WTC11 (cell line): ENCODE results near the gene CD34. TPM values are rescaled to one million over a fixed set of nuclear protein-coding genes. Genes with fewer than 3 reads are reported as not detected.

Experiments used
- ATAC-seq: fragments of 200-7000 bp; cut with Tn5 transposase; 2 replicates; pipeline ENCODE4 v1.10.0; 2021; ENCODE audit warnings: mild to moderate bottlenecking, moderate library complexity
- CTCF ChIA-PET: fragments of 300-600 bp; sonication (Branson Sonifier 250); formaldehyde crosslinking; loops from one replicate; lab custom pipeline; 2021; ENCODE audit warnings: antibody characterized with exemption; lab: Charles Lee
- POLR2A ChIA-PET: fragments of 350-600 bp; sonication (Branson Sonifier 250); formaldehyde crosslinking; loops from one replicate; lab custom pipeline; 2021; ENCODE audit warnings: antibody characterized with exemption; lab: Charles Lee
- DNase-seq: peaks from one replicate; pipeline ENCODE4 v3.0.0; 2021; ENCODE audit warnings: low spot score
- H3K27ac Mint-ChIP-seq: 2 replicates; pipeline ENCODE4 v1.8.0; 2021; ENCODE audit warnings: mixed read lengths
- H3K27me3 Mint-ChIP-seq: 2 replicates; pipeline ENCODE4 v1.8.0; 2021; ENCODE audit warnings: low read depth, mild to moderate bottlenecking, moderate library complexity, mixed read lengths
- H3K36me3 Mint-ChIP-seq: 2 replicates; pipeline ENCODE4 v1.8.0; 2021; ENCODE audit warnings: mixed read lengths
- H3K4me1 Mint-ChIP-seq: 2 replicates; pipeline ENCODE4 v1.8.0; 2022; ENCODE audit warnings: mixed read lengths
- H3K4me3 Mint-ChIP-seq: 2 replicates; pipeline ENCODE4 v1.8.0; 2021; ENCODE audit warnings: mild to moderate bottlenecking, moderate library complexity, mixed read lengths
- H3K9me3 Mint-ChIP-seq: 2 replicates; pipeline ENCODE4 v1.8.0; 2021; ENCODE audit warnings: mixed read lengths
- FOXJ3 ChIP-seq: sonication (generic); formaldehyde crosslinking; IDR thresholded peaks from 2 replicates; pipeline ENCODE4 v1.9.0; 2021; ENCODE audit warnings: missing genetic modification reagents, mild to moderate bottlenecking, borderline replicate concordance
- FOXP1 ChIP-seq: sonication (generic); formaldehyde crosslinking; IDR thresholded peaks from 2 replicates; pipeline ENCODE4 v1.8.0; 2022; ENCODE audit warnings: missing genetic modification reagents, mild to moderate bottlenecking, moderate library complexity, borderline replicate concordance
- GTF2I ChIP-seq: fragments of 250-450 bp; sonication (Bioruptor Pico); conservative IDR thresholded peaks from 2 replicates; pipeline ENCODE4 v1.4.0; 2021; ENCODE audit warnings: mild to moderate bottlenecking
- IRF2 ChIP-seq: sonication (generic); formaldehyde crosslinking; IDR thresholded peaks from 2 replicates; pipeline ENCODE4 v1.8.0; 2022; ENCODE audit warnings: low read depth, missing genetic modification reagents, borderline replicate concordance
- NR1H2 ChIP-seq: sonication (generic); formaldehyde crosslinking; IDR thresholded peaks from 2 replicates; pipeline ENCODE4 v1.9.0; 2021; ENCODE audit warnings: mild to moderate bottlenecking, moderate library complexity, missing genetic modification reagents
- NR2C2 ChIP-seq: sonication (generic); formaldehyde crosslinking; IDR thresholded peaks from 2 replicates; pipeline ENCODE4 v1.8.0; 2022; ENCODE audit warnings: mild to moderate bottlenecking, missing genetic modification reagents
- NR3C1 ChIP-seq: sonication (generic); formaldehyde crosslinking; conservative IDR thresholded peaks from 2 replicates; pipeline ENCODE4 v1.8.1; 2023; ENCODE audit warnings: low read depth, mild to moderate bottlenecking, missing genetic modification reagents
- RELA ChIP-seq: sonication (generic); formaldehyde crosslinking; IDR thresholded peaks from 2 replicates; pipeline ENCODE4 v1.8.1; 2022; ENCODE audit warnings: missing genetic modification reagents, mild to moderate bottlenecking, borderline replicate concordance
- SOX15 ChIP-seq: fragments of 250-450 bp; sonication (Bioruptor Pico); IDR thresholded peaks from 2 replicates; pipeline ENCODE4 v1.9.0; 2021; ENCODE audit warnings: mild to moderate bottlenecking
- TCF7 ChIP-seq: sonication (generic); formaldehyde crosslinking; IDR thresholded peaks from 2 replicates; pipeline ENCODE4 v1.8.0; 2022; ENCODE audit warnings: mild to moderate bottlenecking, low read depth, missing genetic modification reagents, moderate library complexity
- TEAD4 ChIP-seq: sonication (generic); formaldehyde crosslinking; IDR thresholded peaks from 2 replicates; pipeline ENCODE4 v1.8.0; 2022; ENCODE audit warnings: mild to moderate bottlenecking, missing genetic modification reagents
- ZNF138 ChIP-seq: sonication (generic); formaldehyde crosslinking; conservative IDR thresholded peaks from 2 replicates; pipeline ENCODE4 v1.8.1; 2022; ENCODE audit warnings: mild to moderate bottlenecking, moderate library complexity, missing genetic modification reagents
- ZNF219 ChIP-seq: sonication (generic); formaldehyde crosslinking; IDR thresholded peaks from 2 replicates; pipeline ENCODE4 v1.8.0; 2023; ENCODE audit warnings: missing genetic modification reagents, mild to moderate bottlenecking, borderline replicate concordance
- ZNF396 ChIP-seq: fragments of 250-450 bp; sonication (Bioruptor Pico); IDR thresholded peaks from 2 replicates; pipeline ENCODE4 v1.8.0; 2021; ENCODE audit warnings: mild to moderate bottlenecking, moderate library complexity, borderline replicate concordance
- ZNF671 ChIP-seq: fragments of 250-450 bp; sonication (Bioruptor Pico); IDR thresholded peaks from 2 replicates; pipeline ENCODE4 v1.8.0; 2021; ENCODE audit warnings: mild to moderate bottlenecking
- total RNA-seq: library from RNA; stranded (reverse); gene quantifications from 3 replicates; pipeline ENCODE4 v1.2.3, GENCODE V29; 2021
- TF ChIP-seq, protein P1 (sequence below): sonication (generic); formaldehyde crosslinking; IDR thresholded peaks from 2 replicates; pipeline ENCODE4 v1.8.1; 2022; ENCODE audit warnings: low read depth, mild to moderate bottlenecking, moderate library complexity, missing genetic modification reagents, borderline replicate concordance
- TF ChIP-seq, protein P2 (sequence below): sonication (generic); formaldehyde crosslinking; IDR thresholded peaks from 2 replicates; pipeline ENCODE4 v1.8.0; 2022; ENCODE audit warnings: mild to moderate bottlenecking, missing genetic modification reagents
- TF ChIP-seq, protein P3 (sequence below): sonication (generic); formaldehyde crosslinking; IDR thresholded peaks from 2 replicates; pipeline ENCODE4 v1.8.1; 2022; ENCODE audit warnings: low read depth, missing genetic modification reagents, borderline replicate concordance
- TF ChIP-seq, protein P4 (sequence below): fragments of 250-450 bp; sonication (Bioruptor Pico); IDR thresholded peaks from 2 replicates; pipeline ENCODE4 v1.9.0; 2021; ENCODE audit warnings: mild to moderate bottlenecking, borderline replicate concordance
- TF ChIP-seq, protein P5 (sequence below): sonication (generic); formaldehyde crosslinking; IDR thresholded peaks from 2 replicates; pipeline ENCODE4 v1.8.0; 2023; ENCODE audit warnings: missing genetic modification reagents
- TF ChIP-seq, protein P6 (sequence below): sonication (generic); formaldehyde crosslinking; IDR thresholded peaks from 2 replicates; pipeline ENCODE4 v1.8.0; 2023; ENCODE audit warnings: mild to moderate bottlenecking, missing genetic modification reagents
- TF ChIP-seq, protein P7 (sequence below): sonication (generic); formaldehyde crosslinking; conservative IDR thresholded peaks from 2 replicates; pipeline ENCODE4 v1.8.1; 2022; ENCODE audit warnings: mild to moderate bottlenecking, missing genetic modification reagents
- TF ChIP-seq, protein P8 (sequence below): fragments of 250-450 bp; sonication (Bioruptor Pico); IDR thresholded peaks from 2 replicates; pipeline ENCODE4 v1.9.0; 2021; ENCODE audit warnings: moderate library complexity, mild to moderate bottlenecking, inconsistent platforms, borderline replicate concordance

Gene CD34
- total RNA-seq, 1 experiment from 2014 or later = 0.35 TPM

DNA sequence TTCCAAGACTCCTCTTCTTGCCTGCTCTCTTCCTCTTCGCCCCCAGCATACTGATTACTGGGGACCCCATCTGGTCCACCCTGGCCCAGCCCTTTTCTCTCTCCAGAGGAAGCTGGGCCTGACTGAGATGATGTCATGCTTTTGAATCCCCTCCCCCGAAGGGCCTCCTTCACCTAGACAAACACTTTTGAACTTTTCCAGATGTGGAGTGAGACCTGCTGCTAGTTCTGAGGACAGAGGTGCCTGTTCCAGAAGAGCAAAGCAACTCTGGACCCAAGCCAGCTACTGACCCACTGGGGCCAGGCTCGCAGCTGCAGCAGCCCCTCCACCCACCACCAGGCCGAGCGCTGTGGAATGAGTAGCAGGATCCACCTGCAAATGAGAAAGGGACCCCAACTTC lies 8.4 kb downstream of the CD34 start:
- Mint-ChIP-seq H3K4me1 (peaks cover 8% of the 10 kb centered on the region), H3K36me3 (no peaks in the 10 kb centered on the region)
- TF ChIP-seq ZNF219 (CRISPR knock-in tag) (no peak), NR3C1 (CRISPR knock-in tag) (no peak), RELA (CRISPR knock-in tag) (no peak), NR2C2 (CRISPR knock-in tag) (no peak), NR1H2 (CRISPR knock-in tag) (no peak), ZNF138 (CRISPR knock-in tag) (no peak), TEAD4 (CRISPR knock-in tag) (no peak), ZNF671 (no peak), SOX15 (CRISPR knock-in tag) (no peak)
- TF ChIP-seq, protein P1, sequence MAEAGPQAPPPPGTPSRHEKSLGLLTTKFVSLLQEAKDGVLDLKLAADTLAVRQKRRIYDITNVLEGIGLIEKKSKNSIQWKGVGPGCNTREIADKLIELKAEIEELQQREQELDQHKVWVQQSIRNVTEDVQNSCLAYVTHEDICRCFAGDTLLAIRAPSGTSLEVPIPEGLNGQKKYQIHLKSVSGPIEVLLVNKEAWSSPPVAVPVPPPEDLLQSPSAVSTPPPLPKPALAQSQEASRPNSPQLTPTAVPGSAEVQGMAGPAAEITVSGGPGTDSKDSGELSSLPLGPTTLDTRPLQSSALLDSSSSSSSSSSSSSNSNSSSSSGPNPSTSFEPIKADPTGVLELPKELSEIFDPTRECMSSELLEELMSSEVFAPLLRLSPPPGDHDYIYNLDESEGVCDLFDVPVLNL = no peak
- TF ChIP-seq, protein P2, sequence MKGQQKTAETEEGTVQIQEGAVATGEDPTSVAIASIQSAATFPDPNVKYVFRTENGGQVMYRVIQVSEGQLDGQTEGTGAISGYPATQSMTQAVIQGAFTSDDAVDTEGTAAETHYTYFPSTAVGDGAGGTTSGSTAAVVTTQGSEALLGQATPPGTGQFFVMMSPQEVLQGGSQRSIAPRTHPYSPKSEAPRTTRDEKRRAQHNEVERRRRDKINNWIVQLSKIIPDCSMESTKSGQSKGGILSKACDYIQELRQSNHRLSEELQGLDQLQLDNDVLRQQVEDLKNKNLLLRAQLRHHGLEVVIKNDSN = no peak
- TF ChIP-seq, protein P3, sequence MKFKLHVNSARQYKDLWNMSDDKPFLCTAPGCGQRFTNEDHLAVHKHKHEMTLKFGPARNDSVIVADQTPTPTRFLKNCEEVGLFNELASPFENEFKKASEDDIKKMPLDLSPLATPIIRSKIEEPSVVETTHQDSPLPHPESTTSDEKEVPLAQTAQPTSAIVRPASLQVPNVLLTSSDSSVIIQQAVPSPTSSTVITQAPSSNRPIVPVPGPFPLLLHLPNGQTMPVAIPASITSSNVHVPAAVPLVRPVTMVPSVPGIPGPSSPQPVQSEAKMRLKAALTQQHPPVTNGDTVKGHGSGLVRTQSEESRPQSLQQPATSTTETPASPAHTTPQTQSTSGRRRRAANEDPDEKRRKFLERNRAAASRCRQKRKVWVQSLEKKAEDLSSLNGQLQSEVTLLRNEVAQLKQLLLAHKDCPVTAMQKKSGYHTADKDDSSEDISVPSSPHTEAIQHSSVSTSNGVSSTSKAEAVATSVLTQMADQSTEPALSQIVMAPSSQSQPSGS (CRISPR knock-in tag) = no peak
- TF ChIP-seq, protein P4, sequence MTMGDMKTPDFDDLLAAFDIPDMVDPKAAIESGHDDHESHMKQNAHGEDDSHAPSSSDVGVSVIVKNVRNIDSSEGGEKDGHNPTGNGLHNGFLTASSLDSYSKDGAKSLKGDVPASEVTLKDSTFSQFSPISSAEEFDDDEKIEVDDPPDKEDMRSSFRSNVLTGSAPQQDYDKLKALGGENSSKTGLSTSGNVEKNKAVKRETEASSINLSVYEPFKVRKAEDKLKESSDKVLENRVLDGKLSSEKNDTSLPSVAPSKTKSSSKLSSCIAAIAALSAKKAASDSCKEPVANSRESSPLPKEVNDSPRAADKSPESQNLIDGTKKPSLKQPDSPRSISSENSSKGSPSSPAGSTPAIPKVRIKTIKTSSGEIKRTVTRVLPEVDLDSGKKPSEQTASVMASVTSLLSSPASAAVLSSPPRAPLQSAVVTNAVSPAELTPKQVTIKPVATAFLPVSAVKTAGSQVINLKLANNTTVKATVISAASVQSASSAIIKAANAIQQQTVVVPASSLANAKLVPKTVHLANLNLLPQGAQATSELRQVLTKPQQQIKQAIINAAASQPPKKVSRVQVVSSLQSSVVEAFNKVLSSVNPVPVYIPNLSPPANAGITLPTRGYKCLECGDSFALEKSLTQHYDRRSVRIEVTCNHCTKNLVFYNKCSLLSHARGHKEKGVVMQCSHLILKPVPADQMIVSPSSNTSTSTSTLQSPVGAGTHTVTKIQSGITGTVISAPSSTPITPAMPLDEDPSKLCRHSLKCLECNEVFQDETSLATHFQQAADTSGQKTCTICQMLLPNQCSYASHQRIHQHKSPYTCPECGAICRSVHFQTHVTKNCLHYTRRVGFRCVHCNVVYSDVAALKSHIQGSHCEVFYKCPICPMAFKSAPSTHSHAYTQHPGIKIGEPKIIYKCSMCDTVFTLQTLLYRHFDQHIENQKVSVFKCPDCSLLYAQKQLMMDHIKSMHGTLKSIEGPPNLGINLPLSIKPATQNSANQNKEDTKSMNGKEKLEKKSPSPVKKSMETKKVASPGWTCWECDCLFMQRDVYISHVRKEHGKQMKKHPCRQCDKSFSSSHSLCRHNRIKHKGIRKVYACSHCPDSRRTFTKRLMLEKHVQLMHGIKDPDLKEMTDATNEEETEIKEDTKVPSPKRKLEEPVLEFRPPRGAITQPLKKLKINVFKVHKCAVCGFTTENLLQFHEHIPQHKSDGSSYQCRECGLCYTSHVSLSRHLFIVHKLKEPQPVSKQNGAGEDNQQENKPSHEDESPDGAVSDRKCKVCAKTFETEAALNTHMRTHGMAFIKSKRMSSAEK (CRISPR knock-in tag) = no peak
- TF ChIP-seq, all 79 proteins: peak for 0
- ChIA-PET CTCF (interaction anchor here (1.0 to 1.5 kb wide), 3 partner anchors 18 to 61 kb away, joined by 3 to 6 read pairs (median 3); no protein-coding TSS in a partner anchor), POLR2A (no interaction called here)
- DNase-seq (no peak), ATAC-seq (no peak)
- Mint-ChIP-seq H3K27ac (no peak overlapping the region), H3K4me3 (no peak overlapping the region), H3K27me3 (no peaks in the 10 kb centered on the region; the same call in 1 of the 2 replicates), H3K9me3 (no peaks in the 10 kb centered on the region)

DNA sequence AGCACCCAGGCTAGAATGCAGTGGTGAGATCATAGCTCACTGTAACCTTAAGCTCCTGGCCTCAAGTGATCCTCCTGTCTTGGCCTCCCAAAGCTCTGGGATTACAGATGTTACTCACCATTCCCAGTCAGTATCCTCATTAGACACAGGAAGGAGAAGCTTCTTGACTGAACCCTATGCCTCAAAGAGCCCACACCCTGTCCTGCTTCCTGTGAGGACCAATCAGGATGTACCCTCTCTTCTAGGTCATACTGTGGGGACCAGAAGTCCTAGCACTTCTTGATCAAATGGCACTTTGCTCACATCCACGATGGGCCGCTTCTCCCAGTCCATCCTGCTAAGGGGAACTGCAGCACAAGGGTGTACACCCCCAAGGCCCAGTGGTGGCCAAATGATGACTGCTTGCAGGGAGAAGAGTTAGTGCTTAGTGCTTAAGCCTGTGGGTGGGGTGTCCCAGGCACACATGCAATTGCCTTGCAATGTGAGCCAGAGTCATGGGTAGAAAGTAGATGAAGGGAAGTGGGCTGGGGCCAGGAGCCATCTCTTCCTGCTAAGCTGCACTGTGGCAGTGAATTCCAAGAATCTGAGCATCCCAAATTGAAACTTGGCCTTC lies 9.8 kb downstream of the CD34 start:
- H3K9me3 Mint-ChIP-seq = no peaks in the 10 kb centered on the region
- no peaks in the 10 kb centered on the region for H3K27me3 Mint-ChIP-seq
- ChIA-PET CTCF (interaction anchor here (1.4 kb wide), 1 partner anchor 62 kb away, joined by 5 read pairs; no protein-coding TSS in a partner anchor), POLR2A (no interaction called here)
- ATAC-seq (no peak), DNase-seq (no peak)
- H3K4me3 Mint-ChIP-seq = no peak overlapping the region
- peaks cover 8% of the 10 kb centered on the region for H3K4me1 Mint-ChIP-seq
- no peaks in the 10 kb centered on the region for H3K36me3 Mint-ChIP-seq
- H3K27ac Mint-ChIP-seq = no peak overlapping the region
- no peak for TF ChIP-seq IRF2 (CRISPR knock-in tag)
- TF ChIP-seq NR1H2 (CRISPR knock-in tag) = no peak
- TF ChIP-seq, protein P5, sequence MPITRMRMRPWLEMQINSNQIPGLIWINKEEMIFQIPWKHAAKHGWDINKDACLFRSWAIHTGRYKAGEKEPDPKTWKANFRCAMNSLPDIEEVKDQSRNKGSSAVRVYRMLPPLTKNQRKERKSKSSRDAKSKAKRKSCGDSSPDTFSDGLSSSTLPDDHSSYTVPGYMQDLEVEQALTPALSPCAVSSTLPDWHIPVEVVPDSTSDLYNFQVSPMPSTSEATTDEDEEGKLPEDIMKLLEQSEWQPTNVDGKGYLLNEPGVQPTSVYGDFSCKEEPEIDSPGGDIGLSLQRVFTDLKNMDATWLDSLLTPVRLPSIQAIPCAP (CRISPR knock-in tag) = no peak
- TF ChIP-seq TCF7 = no peak
- TF ChIP-seq, protein P6, sequence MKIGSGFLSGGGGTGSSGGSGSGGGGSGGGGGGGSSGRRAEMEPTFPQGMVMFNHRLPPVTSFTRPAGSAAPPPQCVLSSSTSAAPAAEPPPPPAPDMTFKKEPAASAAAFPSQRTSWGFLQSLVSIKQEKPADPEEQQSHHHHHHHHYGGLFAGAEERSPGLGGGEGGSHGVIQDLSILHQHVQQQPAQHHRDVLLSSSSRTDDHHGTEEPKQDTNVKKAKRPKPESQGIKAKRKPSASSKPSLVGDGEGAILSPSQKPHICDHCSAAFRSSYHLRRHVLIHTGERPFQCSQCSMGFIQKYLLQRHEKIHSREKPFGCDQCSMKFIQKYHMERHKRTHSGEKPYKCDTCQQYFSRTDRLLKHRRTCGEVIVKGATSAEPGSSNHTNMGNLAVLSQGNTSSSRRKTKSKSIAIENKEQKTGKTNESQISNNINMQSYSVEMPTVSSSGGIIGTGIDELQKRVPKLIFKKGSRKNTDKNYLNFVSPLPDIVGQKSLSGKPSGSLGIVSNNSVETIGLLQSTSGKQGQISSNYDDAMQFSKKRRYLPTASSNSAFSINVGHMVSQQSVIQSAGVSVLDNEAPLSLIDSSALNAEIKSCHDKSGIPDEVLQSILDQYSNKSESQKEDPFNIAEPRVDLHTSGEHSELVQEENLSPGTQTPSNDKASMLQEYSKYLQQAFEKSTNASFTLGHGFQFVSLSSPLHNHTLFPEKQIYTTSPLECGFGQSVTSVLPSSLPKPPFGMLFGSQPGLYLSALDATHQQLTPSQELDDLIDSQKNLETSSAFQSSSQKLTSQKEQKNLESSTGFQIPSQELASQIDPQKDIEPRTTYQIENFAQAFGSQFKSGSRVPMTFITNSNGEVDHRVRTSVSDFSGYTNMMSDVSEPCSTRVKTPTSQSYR (CRISPR knock-in tag) = no peak
- no peak for TF ChIP-seq ZNF396 (CRISPR knock-in tag)
- TF ChIP-seq, protein P7, sequence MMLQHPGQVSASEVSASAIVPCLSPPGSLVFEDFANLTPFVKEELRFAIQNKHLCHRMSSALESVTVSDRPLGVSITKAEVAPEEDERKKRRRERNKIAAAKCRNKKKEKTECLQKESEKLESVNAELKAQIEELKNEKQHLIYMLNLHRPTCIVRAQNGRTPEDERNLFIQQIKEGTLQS (CRISPR knock-in tag) = no peak
- TF ChIP-seq, protein P8, sequence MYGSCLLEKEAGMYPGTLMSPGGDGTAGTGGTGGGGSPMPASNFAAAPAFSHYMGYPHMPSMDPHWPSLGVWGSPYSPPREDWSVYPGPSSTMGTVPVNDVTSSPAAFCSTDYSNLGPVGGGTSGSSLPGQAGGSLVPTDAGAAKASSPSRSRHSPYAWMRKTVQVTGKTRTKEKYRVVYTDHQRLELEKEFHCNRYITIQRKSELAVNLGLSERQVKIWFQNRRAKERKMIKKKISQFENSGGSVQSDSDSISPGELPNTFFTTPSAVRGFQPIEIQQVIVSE = no peak
- TF ChIP-seq GTF2I = no peak
- no peak for TF ChIP-seq FOXP1 (CRISPR knock-in tag)
- no peak for TF ChIP-seq FOXJ3 (CRISPR knock-in tag)
